Hepatocyte (in vitro differentiated cells): ENCODE measurements around the gene KRT14. TPM values are rescaled to one million over a fixed set of nuclear protein-coding genes. Genes with fewer than 3 reads are reported as not detected.
"Not testable (repeated sequence)": the region's sequence is repeated elsewhere in the genome, so short reads cannot be mapped to it uniquely, and the experiment has no call there.

Source experiments
- DNase-seq: peaks from one replicate; pipeline ENCODE4 v3.0.0-alpha.2; 2016; ENCODE audit warnings: low spot score
- H2AFZ ChIP-seq: fragments of 200-600 bp; sonication (generic); 2 replicates; pipeline ENCODE4 v1.6.0; 2016; ENCODE audit warnings: antibody characterized with exemption, mild to moderate bottlenecking
- H3K27ac ChIP-seq: fragments of 200-600 bp; sonication (generic); 2 replicates; pipeline ENCODE4 v1.5.1; 2016; ENCODE audit warnings: mild to moderate bottlenecking
- H3K27me3 ChIP-seq: fragments of 200-600 bp; sonication (generic); 2 replicates; pipeline ENCODE4 v1.6.1; 2016
- H3K36me3 ChIP-seq: fragments of 200-600 bp; sonication (generic); replicated peaks from 2 replicates; pipeline ENCODE4 v1.5.1; 2016; ENCODE audit warnings: low read depth; ENCODE audit not compliant: insufficient read depth
- H3K4me1 ChIP-seq: fragments of 200-600 bp; sonication (generic); 2 replicates; pipeline ENCODE4 v1.5.1; 2016; ENCODE audit warnings: mild to moderate bottlenecking, moderate library complexity; ENCODE audit not compliant: insufficient read depth
- H3K4me2 ChIP-seq: fragments of 200-600 bp; sonication (generic); 2 replicates; pipeline ENCODE4 v1.6.0; 2016
- H3K4me3 ChIP-seq: fragments of 200-600 bp; sonication (generic); 2 replicates; pipeline ENCODE4 v1.5.1; 2016; ENCODE audit warnings: mild to moderate bottlenecking
- H3K79me2 ChIP-seq: fragments of 200-600 bp; sonication (generic); 2 replicates; pipeline ENCODE4 v1.6.0; 2017; ENCODE audit warnings: mild to moderate bottlenecking
- H3K9me2 ChIP-seq: fragments of 200-600 bp; sonication (generic); replicated peaks from 2 replicates; pipeline ENCODE4 v1.6.0; 2017; ENCODE audit warnings: mild to moderate bottlenecking; ENCODE audit not compliant: insufficient read depth
- H3K9me3 ChIP-seq: fragments of 200-600 bp; sonication (generic); 2 replicates; pipeline ENCODE4 v1.5.1; 2016; ENCODE audit warnings: low read depth, mild to moderate bottlenecking
- H4K20me1 ChIP-seq: fragments of 200-600 bp; sonication (generic); 2 replicates; pipeline ENCODE4 v1.6.0; 2016; ENCODE audit warnings: mild to moderate bottlenecking; ENCODE audit not compliant: insufficient read depth, poor library complexity, severe bottlenecking
- CTCF ChIP-seq: fragments of 200-600 bp; sonication (generic); IDR thresholded peaks from 2 replicates; pipeline ENCODE4 v1.5.1; 2016; ENCODE audit warnings: antibody characterized with exemption, mild to moderate bottlenecking; ENCODE audit not compliant: poor library complexity
- EZH2 ChIP-seq: fragments of 200-600 bp; sonication (generic); IDR thresholded peaks from 2 replicates; pipeline ENCODE4 v1.6.1; 2016; ENCODE audit warnings: antibody characterized with exemption, mild to moderate bottlenecking, borderline replicate concordance
- EZH2phosphoT487 ChIP-seq: fragments of 200-600 bp; sonication (generic); IDR thresholded peaks from one replicate; pipeline ENCODE4 v1.6.1; 2018; ENCODE audit warnings: antibody characterized with exemption, mild to moderate bottlenecking, low read depth, moderate library complexity; ENCODE audit not compliant: unreplicated experiment, severe bottlenecking
- WGBS: methylation state at CpG from one replicate; pipeline ENCODE4 v1.1.6; 2016; ENCODE audit warnings: low lambda C conversion rate; ENCODE audit errors: missing lambda C conversion rate; 5-methylcytosine and 5-hydroxymethylcytosine counted together
- polyA plus RNA-seq: library from polyadenylated mRNA; unstranded; fragments of >200 nt; fragmentation: Nextera tagmentation; extraction: Ambion mirVana; gene quantifications from 2 replicates; pipeline ENCODE4 v1.2.1, GENCODE V29; 2016
- total RNA-seq: library from RNA; depleted of rRNA; stranded (reverse); fragments of >200 nt; gene quantifications from 2 replicates; pipeline ENCODE4 v1.2.3, GENCODE V29; 2014

Gene KRT14
- total and polyA plus RNA-seq, 2 experiments from 2014 or later: 0.33 to 1.9 TPM

- no peaks in the 10 kb centered on the region for H3K27me3 ChIP-seq
- H3K4me2 ChIP-seq: no peak overlapping the region
These were observed 34.1 kb upstream of the KRT14 start for GRCh38 chr17:41620583-41621434.

GRCh38 chr17:41619927-41620582, 33.4 kb upstream of the KRT14 start:
- not testable (repeated sequence) for H3K9me2 ChIP-seq, H3K27me3 ChIP-seq, H3K79me2 ChIP-seq, H3K4me2 ChIP-seq, H2AFZ ChIP-seq, H3K36me3 ChIP-seq, DNase-seq, H3K9me3 ChIP-seq, H3K4me1 ChIP-seq, H4K20me1 ChIP-seq, H3K27ac ChIP-seq, H3K4me3 ChIP-seq
- 79% methylated on average over 6 of the region's 6 CpGs for WGBS

More at GRCh38 chr17:41620583-41621434, 34.1 kb upstream of the KRT14 start:
- H3K9me3 ChIP-seq: no peaks in the 10 kb centered on the region
- H3K27ac ChIP-seq: no peak overlapping the region
- no peaks in the 10 kb centered on the region for H3K9me2 ChIP-seq
- no peaks in the 10 kb centered on the region for H3K79me2 ChIP-seq
- peaks cover 7% of the 10 kb centered on the region for H3K4me1 ChIP-seq
- H3K36me3 ChIP-seq: no peaks in the 10 kb centered on the region
- no peak overlapping the region for H2AFZ ChIP-seq
- 87% methylated on average over 21 of the region's 21 CpGs for WGBS
- TF ChIP-seq EZH2phosphoT487: no peak
- TF ChIP-seq EZH2: no peak
- no peak for TF ChIP-seq CTCF
- H3K4me3 ChIP-seq: no peak overlapping the region
- no peaks in the 10 kb centered on the region for H4K20me1 ChIP-seq
- DNase-seq: no peak

DNA sequence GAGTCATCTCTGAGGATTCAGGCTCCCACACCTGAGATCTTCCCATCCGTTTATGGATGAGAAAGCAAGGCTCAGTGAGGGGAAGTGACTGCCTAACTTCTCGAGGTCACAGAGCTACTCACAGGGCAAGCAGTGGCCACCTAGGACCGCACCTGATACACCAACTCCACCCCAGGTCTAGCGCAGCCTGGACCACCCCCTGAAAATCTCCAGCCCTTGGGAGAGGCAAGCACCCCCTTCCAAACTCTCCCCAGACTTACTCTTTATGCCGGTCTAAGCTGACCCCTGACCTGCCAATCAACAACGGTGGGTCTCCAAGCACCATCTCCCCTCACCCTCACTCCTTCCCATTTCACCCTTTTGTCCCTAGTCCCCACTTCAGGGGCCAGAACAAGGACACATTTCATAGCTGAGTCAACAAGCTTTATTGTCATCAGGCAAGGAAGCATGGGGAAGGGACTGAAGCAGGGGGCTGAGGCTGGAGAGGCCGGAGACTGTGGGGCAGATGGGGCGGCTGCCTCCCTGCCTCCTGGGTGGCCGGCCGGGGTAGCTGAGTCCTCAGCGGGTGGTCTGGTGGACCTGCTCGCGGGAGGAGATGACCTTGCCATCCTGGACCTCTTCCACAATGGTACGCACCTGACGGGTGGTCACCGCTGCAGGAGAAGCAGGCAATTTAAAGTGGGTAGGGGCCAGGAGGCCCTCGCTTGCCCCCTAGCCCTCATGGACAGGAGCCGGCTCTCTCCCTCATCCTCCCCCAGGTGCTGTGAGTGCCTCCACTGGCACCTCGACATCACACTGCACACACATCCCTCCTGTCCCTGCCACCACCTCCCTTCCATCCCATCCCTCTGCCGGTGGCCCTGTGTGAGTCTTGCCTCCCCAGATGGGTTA, 32.6 kb upstream of the KRT14 start:
- DNase-seq: no peak
- Histone ChIP-seq H3K79me2 (no peaks in the 10 kb centered on the region), H3K9me2 (no peaks in the 10 kb centered on the region), H4K20me1 (no peaks in the 10 kb centered on the region), H2AFZ (no peak overlapping the region), H3K27me3 (no peaks in the 10 kb centered on the region), H3K4me3 (no peak overlapping the region), H3K36me3 (no peaks in the 10 kb centered on the region), H3K9me3 (no peaks in the 10 kb centered on the region), H3K4me2 (no peak overlapping the region), H3K27ac (no peak overlapping the region), H3K4me1 (peaks cover 7% of the 10 kb centered on the region)
- TF ChIP-seq EZH2phosphoT487: no peak
- TF ChIP-seq CTCF: no peak
- TF ChIP-seq EZH2: no peak
- 85% methylated on average over 18 of the region's 20 CpGs for WGBS
